ENCODE measurements around the gene TP53RK.

DNA sequence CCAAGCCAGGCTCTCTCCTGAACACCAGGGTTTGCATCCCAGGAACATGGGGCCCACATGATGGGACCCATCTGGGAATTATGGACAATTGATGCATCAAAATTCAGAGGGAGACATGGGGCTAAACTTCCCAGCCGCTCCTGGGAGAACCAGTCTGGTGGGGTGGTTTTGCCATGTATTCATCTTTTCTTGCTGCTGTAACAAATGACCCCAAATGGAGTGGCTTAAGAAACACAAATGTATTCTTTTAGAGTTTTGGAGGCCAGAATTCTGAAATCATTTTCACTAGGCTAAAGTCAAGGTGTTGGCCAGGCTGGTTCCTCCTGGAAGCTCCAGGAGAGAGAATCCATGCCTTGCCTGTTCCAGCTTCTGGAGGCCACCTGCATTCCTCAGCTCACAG, 44.5 kb downstream of the TP53RK start:
- TF ChIP-seq POLR2A (IDR thresholded peaks at IDR 0.05), result no peak
- TF ChIP-seq, protein P1, sequence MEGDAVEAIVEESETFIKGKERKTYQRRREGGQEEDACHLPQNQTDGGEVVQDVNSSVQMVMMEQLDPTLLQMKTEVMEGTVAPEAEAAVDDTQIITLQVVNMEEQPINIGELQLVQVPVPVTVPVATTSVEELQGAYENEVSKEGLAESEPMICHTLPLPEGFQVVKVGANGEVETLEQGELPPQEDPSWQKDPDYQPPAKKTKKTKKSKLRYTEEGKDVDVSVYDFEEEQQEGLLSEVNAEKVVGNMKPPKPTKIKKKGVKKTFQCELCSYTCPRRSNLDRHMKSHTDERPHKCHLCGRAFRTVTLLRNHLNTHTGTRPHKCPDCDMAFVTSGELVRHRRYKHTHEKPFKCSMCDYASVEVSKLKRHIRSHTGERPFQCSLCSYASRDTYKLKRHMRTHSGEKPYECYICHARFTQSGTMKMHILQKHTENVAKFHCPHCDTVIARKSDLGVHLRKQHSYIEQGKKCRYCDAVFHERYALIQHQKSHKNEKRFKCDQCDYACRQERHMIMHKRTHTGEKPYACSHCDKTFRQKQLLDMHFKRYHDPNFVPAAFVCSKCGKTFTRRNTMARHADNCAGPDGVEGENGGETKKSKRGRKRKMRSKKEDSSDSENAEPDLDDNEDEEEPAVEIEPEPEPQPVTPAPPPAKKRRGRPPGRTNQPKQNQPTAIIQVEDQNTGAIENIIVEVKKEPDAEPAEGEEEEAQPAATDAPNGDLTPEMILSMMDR (IDR thresholded peaks at IDR 0.05), result no peak

Measured in testis (tissue), 2 donors.